ENCODE measurements around the gene ANK2.

GRCh38 chr4:113183032-113183605 lies 133.7 kb downstream of the ANK2 start:
- TF ChIP-seq EZH2 (IDR thresholded peaks at IDR 0.05; ENCODE audit: borderline replicate concordance, low read length) (no peak), CTCF (IDR thresholded peaks at IDR 0.05; ENCODE audit: low read length) (no peak)

Data from OCI-LY1 (cell line).